Right lobe of liver (tissue), 6 donors: ENCODE measurements around the gene TSSK2. TPM values are rescaled to one million over a fixed set of nuclear protein-coding genes. Genes with fewer than 3 reads are reported as not detected.

Experiments
- ATAC-seq, 4 donors: fragments of 200-7000 bp; cut with Tn5 transposase; one replicate each; pipeline ENCODE4 v1.9.1; 2020; ENCODE audit warnings: mild to moderate bottlenecking in 4 of 4, moderate library complexity in 4 of 4
- DNase-seq, 3 donors: peaks; one replicate each; pipeline ENCODE4 v3.0.0-alpha.2; 2020
- H3K27ac ChIP-seq, 3 donors: fragments of 200-600 bp; one replicate each; pipeline ENCODE4 v1.8.0; 2022
- H3K27me3 ChIP-seq, 2 donors: fragments of 200-600 bp; one replicate each; pipeline ENCODE4 v1.8.0; 2022
- H3K36me3 ChIP-seq, 4 donors: fragments of 200-600 bp; sonication (generic) in 1 of 4; one replicate each; pipeline versions ENCODE4 v1.5.1 to v1.8.0; 2017 to 2022; ENCODE audit warnings: control low read depth in 1 of 4
- H3K4me1 ChIP-seq, 4 donors: fragments of 200-600 bp; sonication (generic) in 1 of 4; one replicate each; pipeline versions ENCODE4 v1.5.1 to v1.8.0; 2017 to 2022; ENCODE audit warnings: control low read depth in 1 of 4
- H3K4me3 ChIP-seq, 3 donors: fragments of 200-600 bp; one replicate each; pipeline ENCODE4 v1.8.0; 2022
- H3K9me3 ChIP-seq, 4 donors: fragments of 200-600 bp; sonication (generic) in 1 of 4; one replicate each; pipeline versions ENCODE4 v1.5.1 to v1.8.0; 2017 to 2022; ENCODE audit warnings: control low read depth in 1 of 4
- POLR2A ChIP-seq: fragments of 450-650 bp; IDR thresholded peaks from one replicate; pipeline ENCODE4 v1.6.1; 2017; ENCODE audit warnings: antibody characterized with exemption, mild to moderate bottlenecking
- WGBS: methylation state at CpG from one replicate; pipeline ENCODE4 v1.1.6; 2018; ENCODE audit warnings: low coverage, low lambda C conversion rate; ENCODE audit not compliant: insufficient coverage; ENCODE audit errors: missing lambda C conversion rate; 5-methylcytosine and 5-hydroxymethylcytosine counted together
- intact Hi-C, 2 donors: fragments of 100-400 bp; cut with DNase I; formaldehyde crosslinking; loops; one replicate each; pipeline versions ENCODE4 v1.11.2 to v1.14.1; 2022
- total RNA-seq, 6 experiments: library from RNA; depleted of rRNA in 2 of 6; stranded (reverse); fragments of >200 nt in 2 of 6; fragmentation: NEBNext Ultra II Directional in 3 of 6; extraction: Animal tissue kit (Norgen Biotek cat#: 25700) in 3 of 6; gene quantifications; one replicate each; pipeline versions ENCODE4 v1.1.0 to v1.2.4, GENCODE V29; 2016 to 2023
- TF ChIP-seq, protein P1 (sequence below), 4 donors: fragments of 200-600 bp in 3 of 4; fragments of 450-650 bp in 1 of 4; IDR thresholded peaks; one replicate each; pipeline versions ENCODE4 v1.5.1 to v1.8.0; 2016 to 2022; ENCODE audit warnings: antibody characterized with exemption in 4 of 4, mild to moderate bottlenecking in 2 of 4
- donor health status: DM: no; HTN: yes; CAD: no.
- donor health status: DM: no; HTN: no; CAD: no.
- donor health status: DM: no; HTN: no; CAD: no.
- donor health status: DM: no; HTN: yes; CAD: no.
- donor health status: DM: no; HTN: yes; CAD: no.

TSSK2 gene
- total RNA-seq, 6 experiments from 2014 or later = not detected

DNA sequence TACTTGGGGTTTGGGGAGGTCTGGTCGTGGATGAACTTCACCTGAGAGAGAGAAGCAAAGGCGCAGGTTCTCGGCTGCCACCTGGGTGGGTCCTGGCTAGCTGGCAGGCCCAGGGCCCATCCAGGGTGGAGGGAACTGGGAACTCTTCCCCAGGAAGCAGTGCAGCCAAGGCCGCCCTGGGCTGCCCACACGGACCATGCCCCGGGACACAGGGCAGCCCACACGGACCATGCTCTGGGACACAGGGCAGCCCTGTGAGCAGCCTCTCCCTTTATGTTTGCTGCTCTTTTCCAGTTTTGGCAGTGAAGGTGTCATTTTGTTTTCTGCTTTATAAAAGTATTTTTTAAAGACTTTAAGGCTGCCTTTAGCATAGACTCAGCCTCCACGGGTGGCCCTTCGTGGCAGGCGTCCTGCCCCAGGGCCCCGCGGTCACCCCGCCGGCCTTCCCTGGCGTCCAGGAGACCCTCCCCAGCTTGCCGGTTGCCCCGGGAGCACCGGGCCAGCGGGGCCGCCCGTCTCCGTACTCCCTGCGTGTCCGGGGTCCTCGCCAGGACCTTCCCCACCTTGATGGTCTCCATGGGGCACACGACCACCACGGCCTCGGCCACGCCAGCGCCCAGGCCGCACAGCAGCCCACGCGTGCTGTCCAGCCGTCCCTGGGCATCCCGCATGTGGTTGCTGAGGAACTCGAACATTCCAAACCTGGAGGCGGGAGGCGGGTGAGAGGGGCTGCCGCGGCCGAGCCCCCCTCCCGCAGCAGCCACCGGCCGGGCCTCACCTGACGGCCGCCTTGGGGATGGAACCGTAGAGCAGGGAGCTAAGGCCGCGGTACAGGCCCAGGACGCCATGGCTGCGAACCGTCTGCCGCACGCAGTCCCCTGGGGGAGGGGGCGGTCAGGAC is 46.3 kb downstream of the TSSK2 start:
- TF ChIP-seq, protein P1, sequence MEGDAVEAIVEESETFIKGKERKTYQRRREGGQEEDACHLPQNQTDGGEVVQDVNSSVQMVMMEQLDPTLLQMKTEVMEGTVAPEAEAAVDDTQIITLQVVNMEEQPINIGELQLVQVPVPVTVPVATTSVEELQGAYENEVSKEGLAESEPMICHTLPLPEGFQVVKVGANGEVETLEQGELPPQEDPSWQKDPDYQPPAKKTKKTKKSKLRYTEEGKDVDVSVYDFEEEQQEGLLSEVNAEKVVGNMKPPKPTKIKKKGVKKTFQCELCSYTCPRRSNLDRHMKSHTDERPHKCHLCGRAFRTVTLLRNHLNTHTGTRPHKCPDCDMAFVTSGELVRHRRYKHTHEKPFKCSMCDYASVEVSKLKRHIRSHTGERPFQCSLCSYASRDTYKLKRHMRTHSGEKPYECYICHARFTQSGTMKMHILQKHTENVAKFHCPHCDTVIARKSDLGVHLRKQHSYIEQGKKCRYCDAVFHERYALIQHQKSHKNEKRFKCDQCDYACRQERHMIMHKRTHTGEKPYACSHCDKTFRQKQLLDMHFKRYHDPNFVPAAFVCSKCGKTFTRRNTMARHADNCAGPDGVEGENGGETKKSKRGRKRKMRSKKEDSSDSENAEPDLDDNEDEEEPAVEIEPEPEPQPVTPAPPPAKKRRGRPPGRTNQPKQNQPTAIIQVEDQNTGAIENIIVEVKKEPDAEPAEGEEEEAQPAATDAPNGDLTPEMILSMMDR (IDR thresholded peaks at IDR 0.05) = no peak
- no peak for TF ChIP-seq POLR2A
- WGBS = 5% methylated on average over 11 of the region's 55 CpGs
- DNase-seq (peak in 2 of 3 donors; percentile 75 to 76), ATAC-seq (peak in 3 of 4 donors; percentile 5 to 28 (median 21))
- Histone ChIP-seq H3K9me3 (no peaks in the 10 kb centered on the region), H3K4me3 (peak overlapping the region; percentile 83 to 93 (median 89)), H3K36me3 (no peaks in the 10 kb centered on the region), H3K4me1 (peaks cover 0 to 61% (median 31%) of the 10 kb centered on the region in 4 donors), H3K27me3 (no peaks in the 10 kb centered on the region), H3K27ac (peak overlapping the region; percentile 73 to 84 (median 79))
- intact Hi-C loops = loop anchor here in 1 of 2 donors (5.0 kb wide), 1 partner anchor 110 kb away; no protein-coding TSS in a partner anchor

DNA sequence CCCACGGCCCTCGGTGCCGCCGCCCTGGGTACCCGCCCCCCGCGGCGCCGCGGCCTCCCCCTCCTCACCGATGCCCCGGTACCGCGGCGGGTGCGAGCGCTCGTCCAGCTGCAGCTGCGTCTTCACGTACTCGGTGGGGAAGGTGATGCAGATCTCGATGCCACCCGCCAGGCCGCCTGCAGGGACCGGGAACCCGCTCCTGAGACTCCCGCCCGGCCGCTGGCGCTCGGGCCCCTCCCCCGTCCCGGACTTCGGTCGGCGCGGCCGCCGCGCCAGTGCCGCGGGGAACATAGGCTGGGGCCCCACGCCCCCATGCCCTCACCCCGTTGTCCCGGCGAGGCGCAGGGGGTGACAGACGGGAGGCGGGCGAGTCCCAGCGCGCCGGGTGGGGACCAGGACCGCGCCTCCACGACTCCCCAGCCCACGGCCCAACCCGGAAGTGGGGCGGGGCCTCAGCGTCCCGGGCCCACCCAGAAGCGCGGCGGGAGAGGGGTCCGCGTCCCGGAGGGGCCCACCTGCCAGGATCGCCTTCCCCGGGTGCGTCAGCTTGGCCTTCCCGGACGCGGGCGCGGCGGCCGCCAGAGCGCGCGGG is 47.1 kb downstream of the TSSK2 start:
- H3K9me3 ChIP-seq = no peaks in the 10 kb centered on the region
- peak in 2 of 3 donors; percentile 75 to 79 for DNase-seq
- peak overlapping the region; percentile 83 to 93 (median 89) for H3K4me3 ChIP-seq
- peak; percentile 6 to 24 (median 16) for ATAC-seq
- no peaks in the 10 kb centered on the region for H3K27me3 ChIP-seq
- whole genome bisulfite sequencing = no CpG with 5 or more reads among the region's 80 CpGs
- no peaks in the 10 kb centered on the region for H3K36me3 ChIP-seq
- H3K27ac ChIP-seq = peak overlapping the region; percentile 73 to 84 (median 79)
- H3K4me1 ChIP-seq = peaks cover 0 to 53% (median 28%) of the 10 kb centered on the region in 4 donors
- TF ChIP-seq, protein P1 (IDR thresholded peaks at IDR 0.05) = no peak
- TF ChIP-seq POLR2A = no peak
- intact Hi-C loops = loop anchor here in 1 of 2 donors (5.0 kb wide), 1 partner anchor 109 kb away; no protein-coding TSS in a partner anchor

DNA sequence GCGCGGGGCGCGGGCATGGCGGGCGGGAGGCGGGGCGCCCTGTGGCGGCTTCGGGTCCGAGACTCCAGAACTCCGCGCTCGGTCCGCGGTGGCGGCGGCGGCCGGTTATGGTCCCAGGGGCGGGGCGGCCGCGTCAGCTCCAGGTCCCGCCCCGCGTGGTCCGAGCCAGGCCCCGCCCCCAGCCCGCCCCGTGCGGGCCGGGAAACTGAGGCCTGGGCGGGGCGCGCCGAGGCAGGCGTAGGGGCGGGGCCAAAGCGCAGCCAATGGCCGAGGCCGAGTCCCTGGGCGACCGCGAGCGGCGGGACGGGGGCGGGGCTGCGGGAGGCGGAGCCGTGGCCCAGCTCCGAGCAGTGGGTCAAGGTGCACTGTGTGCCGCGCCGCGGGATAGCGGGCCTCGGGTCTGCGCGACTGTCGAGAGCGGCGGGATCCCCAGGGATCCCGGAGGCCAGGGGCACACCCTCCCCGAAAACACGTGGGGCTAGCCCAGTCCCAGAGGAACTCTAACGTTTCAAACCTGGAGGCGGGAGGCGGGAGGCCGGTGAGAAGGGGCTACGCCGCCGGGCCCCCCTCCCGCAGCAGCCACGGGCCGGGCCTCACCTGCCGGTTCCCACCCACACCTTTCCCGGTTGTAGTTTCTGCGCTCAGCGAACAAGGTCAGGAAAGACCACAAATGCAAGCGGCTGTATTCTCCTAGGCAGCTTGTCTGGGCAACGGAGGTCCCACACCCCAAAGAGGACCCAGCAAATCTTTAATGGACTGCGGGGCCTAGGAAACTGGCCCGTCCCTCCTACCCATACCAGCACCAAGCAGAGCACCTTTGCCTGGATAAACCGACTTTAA is 47.8 kb downstream of the TSSK2 start, which contains the start of gene SLC25A1:
TSS of gene SLC25A1 (minus strand) at position 80 of the 840 bp plus-strand sequence. CDS start at position 17, 63 bp downstream.
- intact Hi-C loops = loop anchor here in 1 of 2 donors (5.0 kb wide), 1 partner anchor 108 kb away; no protein-coding TSS in a partner anchor
- DNase-seq = peak; percentile 96 to 97 (median 97)
- no peaks in the 10 kb centered on the region for H3K9me3 ChIP-seq
- H3K27ac ChIP-seq = peak within 1 kb of the TSS; percentile 79 to 90 (median 84)
- H3K36me3 ChIP-seq = no peaks in the 10 kb centered on the region
- peaks cover 0 to 46% (median 28%) of the 10 kb centered on the region in 4 donors for H3K4me1 ChIP-seq
- ATAC-seq = peak; percentile 78 to 87 (median 84)
- WGBS = 0% methylated on average over 2 of the region's 86 CpGs
- peak within 1 kb of the TSS; percentile 83 to 93 (median 89) for H3K4me3 ChIP-seq
- peak; percentile 95 for TF ChIP-seq POLR2A
- TF ChIP-seq, protein P1 (IDR thresholded peaks at IDR 0.05) = no peak
- H3K27me3 ChIP-seq = no peaks in the 10 kb centered on the region
